Right lobe of liver (tissue), 6 donors: ENCODE measurements around the gene AXIN1. TPM values are rescaled to one million over a fixed set of nuclear protein-coding genes. Genes with fewer than 3 reads are reported as not detected.
"Not testable (repeated sequence)": the region's sequence is repeated elsewhere in the genome, so short reads cannot be mapped to it uniquely, and the experiment has no call there.

Experiments
- ATAC-seq, 4 donors: fragments of 200-7000 bp; cut with Tn5 transposase; one replicate each; pipeline ENCODE4 v1.9.1; 2020; ENCODE audit warnings: mild to moderate bottlenecking in 4 of 4, moderate library complexity in 4 of 4
- DNase-seq, 3 donors: peaks; one replicate each; pipeline ENCODE4 v3.0.0-alpha.2; 2020
- H3K27ac ChIP-seq, 3 donors: fragments of 200-600 bp; one replicate each; pipeline ENCODE4 v1.8.0; 2022
- H3K27me3 ChIP-seq, 2 donors: fragments of 200-600 bp; one replicate each; pipeline ENCODE4 v1.8.0; 2022
- H3K36me3 ChIP-seq, 4 donors: fragments of 200-600 bp; sonication (generic) in 1 of 4; one replicate each; pipeline versions ENCODE4 v1.5.1 to v1.8.0; 2017 to 2022; ENCODE audit warnings: control low read depth in 1 of 4
- H3K4me1 ChIP-seq, 4 donors: fragments of 200-600 bp; sonication (generic) in 1 of 4; one replicate each; pipeline versions ENCODE4 v1.5.1 to v1.8.0; 2017 to 2022; ENCODE audit warnings: control low read depth in 1 of 4
- H3K4me3 ChIP-seq, 3 donors: fragments of 200-600 bp; one replicate each; pipeline ENCODE4 v1.8.0; 2022
- H3K9me3 ChIP-seq, 4 donors: fragments of 200-600 bp; sonication (generic) in 1 of 4; one replicate each; pipeline versions ENCODE4 v1.5.1 to v1.8.0; 2017 to 2022; ENCODE audit warnings: control low read depth in 1 of 4
- POLR2A ChIP-seq: fragments of 450-650 bp; IDR thresholded peaks from one replicate; pipeline ENCODE4 v1.6.1; 2017; ENCODE audit warnings: antibody characterized with exemption, mild to moderate bottlenecking
- WGBS: methylation state at CpG from one replicate; pipeline ENCODE4 v1.1.6; 2018; ENCODE audit warnings: low coverage, low lambda C conversion rate; ENCODE audit not compliant: insufficient coverage; ENCODE audit errors: missing lambda C conversion rate; 5-methylcytosine and 5-hydroxymethylcytosine counted together
- intact Hi-C, 2 donors: fragments of 100-400 bp; cut with DNase I; formaldehyde crosslinking; loops; one replicate each; pipeline versions ENCODE4 v1.11.2 to v1.14.1; 2022
- total RNA-seq, 6 experiments: library from RNA; depleted of rRNA in 2 of 6; stranded (reverse); fragments of >200 nt in 2 of 6; fragmentation: NEBNext Ultra II Directional in 3 of 6; extraction: Animal tissue kit (Norgen Biotek cat#: 25700) in 3 of 6; gene quantifications; one replicate each; pipeline versions ENCODE4 v1.1.0 to v1.2.4, GENCODE V29; 2016 to 2023
- TF ChIP-seq, protein P1 (sequence below), 4 donors: fragments of 200-600 bp in 3 of 4; fragments of 450-650 bp in 1 of 4; IDR thresholded peaks; one replicate each; pipeline versions ENCODE4 v1.5.1 to v1.8.0; 2016 to 2022; ENCODE audit warnings: antibody characterized with exemption in 4 of 4, mild to moderate bottlenecking in 2 of 4
- donor health status: DM: no; HTN: yes; CAD: no.
- donor health status: DM: no; HTN: no; CAD: no.
- donor health status: DM: no; HTN: no; CAD: no.
- donor health status: DM: no; HTN: yes; CAD: no.
- donor health status: DM: no; HTN: yes; CAD: no.

AXIN1 gene
- total RNA-seq, 6 experiments from 2014 or later = 5.5 to 17.4 (median 9.4) TPM

GRCh38 chr16:342455-343213 is 9.9 kb downstream of the AXIN1 start:
- WGBS = 76% methylated on average over 12 of the region's 18 CpGs
- peaks cover 0 to 10% (median 0%) of the 10 kb centered on the region in 4 donors for H3K36me3 ChIP-seq
- intact Hi-C loops = no loop called here

DNA sequence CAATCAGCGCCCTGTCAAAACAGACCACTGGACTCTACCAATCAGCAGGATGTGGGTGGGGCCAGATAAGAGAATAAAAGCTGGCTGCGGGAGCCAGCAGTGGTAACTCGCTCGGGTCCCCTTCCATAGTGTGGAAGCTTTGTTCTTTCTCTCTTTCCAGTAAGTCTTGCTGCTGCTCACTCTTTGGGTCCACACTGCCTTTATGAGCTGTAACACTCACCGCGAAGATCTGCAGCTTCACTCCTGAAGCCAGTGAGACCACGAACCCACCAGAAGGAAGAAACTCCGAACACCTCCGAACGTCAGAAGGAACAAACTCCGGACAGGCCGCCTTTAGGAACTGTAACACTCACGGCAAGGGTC is 10.6 kb downstream of the AXIN1 start:
- H3K9me3 ChIP-seq, intact Hi-C loops, H3K4me1 ChIP-seq, H3K27ac ChIP-seq, H3K4me3 ChIP-seq, H3K27me3 ChIP-seq, ATAC-seq, DNase-seq: not testable (repeated sequence)
- 77% methylated on average over 3 of the region's 13 CpGs for WGBS
- H3K36me3 ChIP-seq = peaks cover 0 to 10% (median 0%) of the 10 kb centered on the region in 4 donors

More at GRCh38 chr16:342455-343213, 9.9 kb downstream of the AXIN1 start:
- no peaks in the 10 kb centered on the region for H3K4me1 ChIP-seq
- no peak for TF ChIP-seq POLR2A
- TF ChIP-seq, protein P1, sequence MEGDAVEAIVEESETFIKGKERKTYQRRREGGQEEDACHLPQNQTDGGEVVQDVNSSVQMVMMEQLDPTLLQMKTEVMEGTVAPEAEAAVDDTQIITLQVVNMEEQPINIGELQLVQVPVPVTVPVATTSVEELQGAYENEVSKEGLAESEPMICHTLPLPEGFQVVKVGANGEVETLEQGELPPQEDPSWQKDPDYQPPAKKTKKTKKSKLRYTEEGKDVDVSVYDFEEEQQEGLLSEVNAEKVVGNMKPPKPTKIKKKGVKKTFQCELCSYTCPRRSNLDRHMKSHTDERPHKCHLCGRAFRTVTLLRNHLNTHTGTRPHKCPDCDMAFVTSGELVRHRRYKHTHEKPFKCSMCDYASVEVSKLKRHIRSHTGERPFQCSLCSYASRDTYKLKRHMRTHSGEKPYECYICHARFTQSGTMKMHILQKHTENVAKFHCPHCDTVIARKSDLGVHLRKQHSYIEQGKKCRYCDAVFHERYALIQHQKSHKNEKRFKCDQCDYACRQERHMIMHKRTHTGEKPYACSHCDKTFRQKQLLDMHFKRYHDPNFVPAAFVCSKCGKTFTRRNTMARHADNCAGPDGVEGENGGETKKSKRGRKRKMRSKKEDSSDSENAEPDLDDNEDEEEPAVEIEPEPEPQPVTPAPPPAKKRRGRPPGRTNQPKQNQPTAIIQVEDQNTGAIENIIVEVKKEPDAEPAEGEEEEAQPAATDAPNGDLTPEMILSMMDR (IDR thresholded peaks at IDR 0.05) = no peak
- DNase-seq = no peak
- no peak overlapping the region for H3K27ac ChIP-seq
- ATAC-seq = no peak
- no peaks in the 10 kb centered on the region for H3K27me3 ChIP-seq
- H3K4me3 ChIP-seq = no peak overlapping the region
- no peaks in the 10 kb centered on the region for H3K9me3 ChIP-seq

DNA sequence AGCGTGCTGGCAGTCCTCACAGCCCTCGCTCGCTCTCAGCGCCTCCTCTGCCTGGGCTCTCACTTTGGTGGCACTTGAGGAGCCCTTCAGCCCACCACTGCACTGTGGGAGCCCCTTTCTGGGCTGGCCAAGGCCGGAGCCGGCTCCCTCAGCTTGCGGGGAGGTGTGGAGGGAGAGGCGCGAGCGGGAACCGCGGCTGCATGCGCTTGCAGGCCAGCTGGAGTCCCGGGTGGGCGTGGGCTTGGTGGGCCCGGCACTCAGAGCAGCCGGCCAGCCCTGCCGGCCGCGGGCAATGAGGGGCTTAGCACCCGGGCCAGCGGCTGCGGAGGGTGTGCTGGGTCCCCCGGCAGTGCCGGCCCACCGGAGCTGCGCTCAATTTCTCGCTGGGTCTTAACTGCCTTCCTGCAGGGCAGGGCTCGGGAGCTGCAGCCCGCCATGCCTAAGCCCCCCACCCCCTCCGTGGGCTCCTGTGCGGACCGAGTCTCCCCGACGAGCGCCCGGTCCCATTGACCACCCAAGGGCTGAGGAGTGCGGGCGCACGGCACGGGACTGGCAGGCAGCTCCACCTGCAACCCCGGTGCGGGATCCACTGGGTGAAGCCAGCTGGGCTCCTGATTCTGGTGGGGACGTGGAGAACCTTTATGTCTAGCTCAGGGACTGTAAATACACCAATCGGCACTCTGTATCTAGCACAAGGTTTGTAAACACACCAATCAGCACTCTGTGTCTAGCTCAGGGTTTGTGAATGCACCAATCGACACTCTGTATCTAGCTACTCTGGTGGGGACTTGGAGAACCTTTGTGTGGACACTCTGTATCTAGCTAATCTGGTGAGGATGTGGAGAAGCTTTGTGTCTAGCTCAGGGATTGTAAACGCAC is 11.2 kb downstream of the AXIN1 start:
- ATAC-seq, H3K27ac ChIP-seq, H3K36me3 ChIP-seq, intact Hi-C loops, H3K4me1 ChIP-seq, DNase-seq, H3K4me3 ChIP-seq, H3K27me3 ChIP-seq, H3K9me3 ChIP-seq: not testable (repeated sequence)
- WGBS = no CpG with 5 or more reads among the region's 47 CpGs

DNA sequence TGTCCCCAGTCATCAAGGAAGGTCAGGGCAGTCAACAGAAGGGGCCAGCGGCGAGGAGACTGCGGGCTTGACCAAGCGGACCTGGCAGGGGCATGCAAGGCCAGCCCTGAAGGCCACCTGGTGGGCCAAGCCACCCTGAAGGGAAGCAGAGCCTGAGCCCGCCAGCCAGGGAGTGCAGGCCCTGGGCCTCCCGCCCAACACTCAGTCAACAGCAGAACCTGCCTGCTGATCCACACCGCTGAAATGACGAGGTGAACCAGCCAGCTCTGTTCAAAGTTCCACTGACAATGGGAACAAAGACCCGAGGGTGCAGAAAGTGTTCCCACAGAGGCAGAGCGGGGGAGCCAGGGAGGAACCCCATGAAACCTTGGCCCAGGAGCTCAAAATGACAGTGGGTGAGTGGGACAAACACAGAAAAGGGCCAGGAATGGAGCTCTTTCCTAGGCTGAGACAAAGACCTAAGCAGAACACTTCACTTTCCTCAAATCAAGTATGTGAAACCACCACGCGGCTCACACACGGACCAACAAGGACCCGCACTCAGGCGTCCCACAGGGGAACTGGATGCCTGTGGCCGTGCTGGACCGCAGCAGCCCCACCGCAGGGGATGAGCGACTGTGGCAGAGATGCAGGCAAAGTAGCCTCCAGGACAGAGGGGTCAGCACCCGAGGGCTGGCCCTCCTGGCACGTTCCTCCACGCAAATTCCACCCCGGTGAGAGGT is 12.0 kb downstream of the AXIN1 start:
- intact Hi-C loops = no loop called here
- no peak for TF ChIP-seq POLR2A
- TF ChIP-seq, protein P1 (IDR thresholded peaks at IDR 0.05) = no peak
- Histone ChIP-seq H3K27ac (no peak overlapping the region), H3K36me3 (peaks cover 0 to 2% (median 0%) of the 10 kb centered on the region in 4 donors), H3K4me1 (no peaks in the 10 kb centered on the region), H3K9me3 (no peaks in the 10 kb centered on the region), H3K4me3 (no peak overlapping the region), H3K27me3 (no peaks in the 10 kb centered on the region)
- 69% methylated on average over 5 of the region's 23 CpGs for WGBS
- DNase-seq (no peak), ATAC-seq (peak in 2 of 4 donors; percentile 22 to 30)

DNA sequence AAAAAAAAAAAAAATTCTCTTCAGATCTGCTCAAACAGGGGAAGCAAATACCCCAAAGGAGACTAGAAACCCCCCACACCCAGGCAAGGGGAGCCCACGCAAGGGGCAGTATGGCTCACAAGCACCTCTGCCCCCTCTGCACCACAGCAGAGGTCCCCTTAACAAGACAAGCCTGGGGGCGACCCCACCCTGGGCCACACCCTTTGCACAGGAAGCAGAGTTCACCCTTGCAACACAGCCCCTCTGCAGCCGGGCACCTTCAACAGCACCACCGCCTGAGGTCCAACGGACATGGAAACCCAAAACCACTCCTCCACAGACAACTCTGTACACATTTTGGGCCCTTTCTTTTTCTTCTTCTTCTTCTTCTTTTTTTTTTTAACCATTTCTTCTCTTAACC is 12.8 kb downstream of the AXIN1 start:
- TF ChIP-seq, protein P1 (IDR thresholded peaks at IDR 0.05) = no peak
- no peak for TF ChIP-seq POLR2A
- WGBS = 34% methylated on average over 3 of the region's 5 CpGs
- H3K9me3 ChIP-seq = no peaks in the 10 kb centered on the region
- peaks cover 0 to 1% (median 0%) of the 10 kb centered on the region in 4 donors for H3K36me3 ChIP-seq
- intact Hi-C loops = no loop called here
- no peaks in the 10 kb centered on the region for H3K4me1 ChIP-seq
- DNase-seq (no peak), ATAC-seq (peak in 2 of 4 donors; percentile 31 to 48)
- H3K27ac ChIP-seq = no peak overlapping the region
- no peak overlapping the region for H3K4me3 ChIP-seq
- no peaks in the 10 kb centered on the region for H3K27me3 ChIP-seq
